DMS79 (cell line): ENCODE measurements around the gene EIF5.

Source experiments
- DNase-seq: peaks from one replicate; lab custom pipeline; 2025; lab: John Stamatoyannopoulos, UW

Gene EIF5

GRCh38 chr14:103333754-103334643 lies at the start of gene EIF5:
TSS of gene EIF5 (plus strand) at chr14:103334237. CDS start at chr14:103335861, 1,624 bp downstream.
- DNase-seq = peak; percentile 99

- no peak for DNase-seq
Measured at GRCh38 chr14:103284574-103285467, 49.2 kb upstream of the EIF5 start.

- no peak for DNase-seq
Measured at GRCh38 chr14:103286460-103286859, 47.6 kb upstream of the EIF5 start.

GRCh38 chr14:103286968-103287850 lies 46.8 kb upstream of the EIF5 start:
- no peak for DNase-seq

GRCh38 chr14:103288076-103288766 lies 45.8 kb upstream of the EIF5 start:
- no peak for DNase-seq

GRCh38 chr14:103290056-103290455 lies 44.0 kb upstream of the EIF5 start:
- DNase-seq = no peak

GRCh38 chr14:103290494-103290893 lies 43.5 kb upstream of the EIF5 start:
- no peak for DNase-seq

GRCh38 chr14:103290961-103291360 lies 43.1 kb upstream of the EIF5 start:
- DNase-seq = no peak

GRCh38 chr14:103292426-103293374 lies 41.3 kb upstream of the EIF5 start:
- peak; percentile 42 for DNase-seq

- no peak for DNase-seq
Measured at GRCh38 chr14:103293465-103293864, 40.6 kb upstream of the EIF5 start.

- no peak for DNase-seq
Measured at GRCh38 chr14:103294091-103294490, 39.9 kb upstream of the EIF5 start.

GRCh38 chr14:103296007-103296406 lies 38.0 kb upstream of the EIF5 start:
- no peak for DNase-seq

- DNase-seq = no peak
Measured at GRCh38 chr14:103296987-103297386, 37.0 kb upstream of the EIF5 start.

GRCh38 chr14:103298620-103299019 lies 35.4 kb upstream of the EIF5 start:
- DNase-seq = no peak

- no peak for DNase-seq
Measured at GRCh38 chr14:103301512-103302354, 32.3 kb upstream of the EIF5 start.

- DNase-seq = no peak
Measured at GRCh38 chr14:103302966-103303365, 31.1 kb upstream of the EIF5 start.

GRCh38 chr14:103304706-103305105 lies 29.3 kb upstream of the EIF5 start:
- no peak for DNase-seq

- no peak for DNase-seq
Measured at GRCh38 chr14:103308717-103309616, 25.1 kb upstream of the EIF5 start.
